Activated naive CD8-positive, alpha-beta T cell treated with anti-CD3 and anti-CD28 coated beads for 36 hours (primary cell): ENCODE results near the gene ZBTB20. TPM values are rescaled to one million over a fixed set of nuclear protein-coding genes. Genes with fewer than 3 reads are reported as not detected.
"Not testable (repeated sequence)": the region's sequence is repeated elsewhere in the genome, so short reads cannot be mapped to it uniquely, and the experiment has no call there.

Experiments
- DNase-seq: peaks from one replicate; pipeline ENCODE4 v3.0.0; 2021
- H3K27ac Mint-ChIP-seq: one replicate; pipeline ENCODE4 v1.8.0; 2022; ENCODE audit warnings: mild to moderate bottlenecking, moderate library complexity, mixed read lengths
- H3K27me3 Mint-ChIP-seq: one replicate; pipeline ENCODE4 v1.8.0; 2022; ENCODE audit warnings: mild to moderate bottlenecking, mixed read lengths
- H3K36me3 Mint-ChIP-seq: one replicate; pipeline ENCODE4 v1.8.0; 2021; ENCODE audit warnings: mild to moderate bottlenecking, mixed read lengths
- H3K4me1 Mint-ChIP-seq: one replicate; pipeline ENCODE4 v1.8.0; 2021; ENCODE audit warnings: mixed read lengths
- H3K4me3 Mint-ChIP-seq: one replicate; pipeline ENCODE4 v1.8.0; 2022; ENCODE audit warnings: mild to moderate bottlenecking, moderate library complexity, mixed read lengths
- H3K9me3 Mint-ChIP-seq: one replicate; pipeline ENCODE4 v1.8.0; 2022; ENCODE audit warnings: mixed read lengths
- total RNA-seq, 2 experiments: library from RNA; stranded (reverse); gene quantifications; one replicate each; pipeline ENCODE4 v1.2.3, GENCODE V29; 2021

ZBTB20 gene
- total RNA-seq, 2 experiments from 2014 or later, result 3.5 to 4.5 TPM

- no peak overlapping the region for H3K4me3 Mint-ChIP-seq
- no peaks in the 10 kb centered on the region for H3K27me3 Mint-ChIP-seq
- peaks cover 5% of the 10 kb centered on the region for H3K9me3 Mint-ChIP-seq
- H3K4me1 Mint-ChIP-seq, result peaks cover 17% of the 10 kb centered on the region
- H3K36me3 Mint-ChIP-seq, result peaks cover 11% of the 10 kb centered on the region
- DNase-seq, result no peak
- H3K27ac Mint-ChIP-seq, result no peak overlapping the region
Observed at GRCh38 chr3:115111632-115112031, 35.5 kb downstream of the ZBTB20 start.

- Mint-ChIP-seq H3K9me3 (peaks cover 3% of the 10 kb centered on the region), H3K27ac (no peak overlapping the region), H3K27me3 (no peaks in the 10 kb centered on the region), H3K4me1 (peaks cover 17% of the 10 kb centered on the region), H3K36me3 (peaks cover 9% of the 10 kb centered on the region), H3K4me3 (no peak overlapping the region)
- no peak for DNase-seq
Observed at GRCh38 chr3:115110830-115111229, 36.3 kb downstream of the ZBTB20 start.

GRCh38 chr3:115110066-115110465 is 37.0 kb downstream of the ZBTB20 start:
- not testable (repeated sequence) for DNase-seq, H3K9me3 Mint-ChIP-seq, H3K36me3 Mint-ChIP-seq, H3K27ac Mint-ChIP-seq, H3K4me3 Mint-ChIP-seq, H3K27me3 Mint-ChIP-seq
- H3K4me1 Mint-ChIP-seq, result peaks cover 17% of the 10 kb centered on the region

GRCh38 chr3:115108614-115109013 is 38.5 kb downstream of the ZBTB20 start:
- Mint-ChIP-seq H3K4me3 (no peak overlapping the region), H3K9me3 (peaks cover 12% of the 10 kb centered on the region), H3K36me3 (peaks cover 20% of the 10 kb centered on the region), H3K4me1 (peaks cover 14% of the 10 kb centered on the region), H3K27ac (no peak overlapping the region), H3K27me3 (no peaks in the 10 kb centered on the region)
- no peak for DNase-seq

- peaks cover 30% of the 10 kb centered on the region for H3K4me1 Mint-ChIP-seq
- H3K27ac Mint-ChIP-seq, result no peak overlapping the region
- DNase-seq, result no peak
- no peaks in the 10 kb centered on the region for H3K27me3 Mint-ChIP-seq
- H3K9me3 Mint-ChIP-seq, result peaks cover 8% of the 10 kb centered on the region
- H3K36me3 Mint-ChIP-seq, result peaks cover 12% of the 10 kb centered on the region
- H3K4me3 Mint-ChIP-seq, result no peak overlapping the region
Observed at GRCh38 chr3:115102046-115102445, 45.0 kb downstream of the ZBTB20 start.

- peaks cover 12% of the 10 kb centered on the region for H3K36me3 Mint-ChIP-seq
- peaks cover 36% of the 10 kb centered on the region for H3K4me1 Mint-ChIP-seq
- no peaks in the 10 kb centered on the region for H3K27me3 Mint-ChIP-seq
- H3K9me3 Mint-ChIP-seq, result peaks cover 8% of the 10 kb centered on the region
- peak overlapping the region; percentile 84 for H3K4me3 Mint-ChIP-seq
- DNase-seq, result no peak
- H3K27ac Mint-ChIP-seq, result peak overlapping the region; percentile 84
Observed at GRCh38 chr3:115100806-115101205, 46.3 kb downstream of the ZBTB20 start.

- peaks cover 8% of the 10 kb centered on the region for H3K9me3 Mint-ChIP-seq
- H3K4me1 Mint-ChIP-seq, result peaks cover 41% of the 10 kb centered on the region
- H3K36me3 Mint-ChIP-seq, result peaks cover 12% of the 10 kb centered on the region
- DNase-seq, result peak; percentile 4
- H3K27me3 Mint-ChIP-seq, result no peaks in the 10 kb centered on the region
- peak overlapping the region; percentile 84 for H3K4me3 Mint-ChIP-seq
- peak overlapping the region; percentile 84 for H3K27ac Mint-ChIP-seq
Observed at GRCh38 chr3:115099986-115100571, 47.0 kb downstream of the ZBTB20 start.

- DNase-seq, result no peak
- peak overlapping the region; percentile 84 for H3K27ac Mint-ChIP-seq
- peaks cover 9% of the 10 kb centered on the region for H3K36me3 Mint-ChIP-seq
- no peaks in the 10 kb centered on the region for H3K27me3 Mint-ChIP-seq
- H3K4me3 Mint-ChIP-seq, result peak overlapping the region; percentile 84
- peaks cover 4% of the 10 kb centered on the region for H3K9me3 Mint-ChIP-seq
- H3K4me1 Mint-ChIP-seq, result peaks cover 43% of the 10 kb centered on the region
Observed at GRCh38 chr3:115099134-115099985, 47.7 kb downstream of the ZBTB20 start.

GRCh38 chr3:115098354-115099073 is 48.6 kb downstream of the ZBTB20 start:
- no peaks in the 10 kb centered on the region for H3K9me3 Mint-ChIP-seq
- peaks cover 2% of the 10 kb centered on the region for H3K36me3 Mint-ChIP-seq
- no peak for DNase-seq
- H3K4me1 Mint-ChIP-seq, result peaks cover 49% of the 10 kb centered on the region
- H3K27me3 Mint-ChIP-seq, result no peaks in the 10 kb centered on the region
- H3K4me3 Mint-ChIP-seq, result no peak overlapping the region
- no peak overlapping the region for H3K27ac Mint-ChIP-seq

- Mint-ChIP-seq H3K36me3 (no peaks in the 10 kb centered on the region), H3K27me3 (no peaks in the 10 kb centered on the region), H3K4me1 (peaks cover 45% of the 10 kb centered on the region), H3K4me3 (no peak overlapping the region), H3K9me3 (no peaks in the 10 kb centered on the region), H3K27ac (no peak overlapping the region)
- no peak for DNase-seq
Observed at GRCh38 chr3:115095236-115095635, 51.9 kb downstream of the ZBTB20 start.

- no peaks in the 10 kb centered on the region for H3K9me3 Mint-ChIP-seq
- peaks cover 39% of the 10 kb centered on the region for H3K4me1 Mint-ChIP-seq
Observed at GRCh38 chr3:115092220-115092791, 54.8 kb downstream of the ZBTB20 start.

GRCh38 chr3:115090712-115091111 is 56.4 kb downstream of the ZBTB20 start:
- no peak for DNase-seq
- Mint-ChIP-seq H3K4me3 (no peak overlapping the region), H3K4me1 (peaks cover 42% of the 10 kb centered on the region), H3K27ac (no peak overlapping the region), H3K9me3 (no peaks in the 10 kb centered on the region), H3K27me3 (no peaks in the 10 kb centered on the region), H3K36me3 (no peaks in the 10 kb centered on the region)

More at GRCh38 chr3:115092220-115092791, 54.8 kb downstream of the ZBTB20 start:
- Mint-ChIP-seq H3K4me3 (no peak overlapping the region), H3K27me3 (no peaks in the 10 kb centered on the region), H3K27ac (no peak overlapping the region), H3K36me3 (no peaks in the 10 kb centered on the region)
- DNase-seq, result peak; percentile 42

GRCh38 chr3:115089481-115089880 is 57.6 kb downstream of the ZBTB20 start:
- Mint-ChIP-seq H3K9me3 (no peaks in the 10 kb centered on the region), H3K36me3 (peaks cover 7% of the 10 kb centered on the region), H3K27me3 (no peaks in the 10 kb centered on the region), H3K4me1 (peaks cover 48% of the 10 kb centered on the region), H3K27ac (no peak overlapping the region), H3K4me3 (no peak overlapping the region)
- no peak for DNase-seq

- no peaks in the 10 kb centered on the region for H3K9me3 Mint-ChIP-seq
- peaks cover 42% of the 10 kb centered on the region for H3K4me1 Mint-ChIP-seq
- no peak overlapping the region for H3K27ac Mint-ChIP-seq
- no peaks in the 10 kb centered on the region for H3K27me3 Mint-ChIP-seq
- no peak overlapping the region for H3K4me3 Mint-ChIP-seq
- DNase-seq, result no peak
- H3K36me3 Mint-ChIP-seq, result peaks cover 7% of the 10 kb centered on the region
Observed at GRCh38 chr3:115087512-115087911, 59.6 kb downstream of the ZBTB20 start.

- H3K4me1 Mint-ChIP-seq, result peaks cover 36% of the 10 kb centered on the region
- H3K27me3 Mint-ChIP-seq, result no peaks in the 10 kb centered on the region
- H3K27ac Mint-ChIP-seq, result no peak overlapping the region
- peaks cover 7% of the 10 kb centered on the region for H3K36me3 Mint-ChIP-seq
- no peak for DNase-seq
- no peaks in the 10 kb centered on the region for H3K9me3 Mint-ChIP-seq
- H3K4me3 Mint-ChIP-seq, result no peak overlapping the region
Observed at GRCh38 chr3:115086344-115086743, 60.7 kb downstream of the ZBTB20 start.
